H1 (cell line): Measurements from ENCODE around the gene CENPO.

ENCODE experiments used
- CREB1 ChIP-seq: IDR thresholded peaks from 2 replicates; pipeline ENCODE4 v1.6.1; 2012; ENCODE audit warnings: inconsistent platforms
- CTCF ChIP-seq, 3 experiments: IDR thresholded peaks; 1 replicate in 2 of 3; 2 replicates in 1 of 3; pipeline versions ENCODE4 v1.5.1 to v1.6.1; 2011; ENCODE audit warnings: low read length in 3 of 3, mild to moderate bottlenecking in 3 of 3, inconsistent platforms in 2 of 3, low read depth in 1 of 3, moderate library complexity in 1 of 3; ENCODE audit not compliant: insufficient read depth in 1 of 3; ENCODE audit errors: control extremely low read depth in 1 of 3
- EP300 ChIP-seq, 2 experiments: IDR thresholded peaks; 1 replicate in 1 of 2; 2 replicates in 1 of 2; pipeline ENCODE4 v1.6.1; 2011 to 2012; ENCODE audit warnings: low read depth in 2 of 2, low read length in 2 of 2, mild to moderate bottlenecking in 2 of 2, borderline replicate concordance in 1 of 2, inconsistent platforms in 1 of 2, moderate library complexity in 1 of 2
- EZH2 ChIP-seq: fragments of 200-600 bp; sonication (generic); IDR thresholded peaks from 2 replicates; pipeline ENCODE4 v1.7.1; 2012; ENCODE audit warnings: low read depth, mild to moderate bottlenecking, moderate library complexity, low read length, inconsistent platforms; ENCODE audit not compliant: severe bottlenecking
- POLR2AphosphoS5 ChIP-seq: IDR thresholded peaks from 2 replicates; pipeline ENCODE4 v1.6.1; 2011; ENCODE audit warnings: low read depth, low read length
- RFX5 ChIP-seq: IDR thresholded peaks from 2 replicates; pipeline ENCODE4 v1.6.1; 2011; ENCODE audit warnings: low read depth, low read length, improper control_type of control experiment, borderline replicate concordance
- RXRA ChIP-seq: IDR thresholded peaks from 2 replicates; pipeline ENCODE4 v1.6.1; 2011; ENCODE audit warnings: low read depth, mild to moderate bottlenecking, low read length, moderate library complexity; ENCODE audit not compliant: insufficient read depth

DNA sequence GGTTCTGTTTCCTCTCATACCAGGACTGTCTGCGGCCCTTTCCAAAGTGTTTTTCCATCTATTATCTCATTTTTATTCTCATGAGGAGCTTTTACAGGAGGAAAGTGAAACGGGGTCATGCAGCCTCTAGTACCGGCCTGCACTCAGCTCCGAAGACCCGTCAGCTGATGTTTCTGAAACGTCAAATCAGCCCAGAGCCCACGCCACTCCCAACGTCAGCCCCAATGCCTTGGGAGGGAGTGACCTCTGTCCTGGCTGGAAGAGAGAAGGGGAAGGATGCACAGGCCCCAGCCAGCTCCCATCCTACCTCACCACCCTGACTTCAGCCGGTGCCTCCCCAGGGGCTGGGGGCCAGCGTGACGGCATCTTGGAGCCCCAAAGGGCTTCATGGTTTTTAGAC is 68.3 kb downstream of the CENPO start:
- TF ChIP-seq CTCF (IDR thresholded peaks at IDR 0.05; ENCODE audit: control extremely low read depth in 1 of 3, insufficient read depth in 1 of 3, low read depth in 1 of 3, low read length in 3 of 3) (no peak), EZH2 (no peak), POLR2AphosphoS5 (no peak), RXRA (no peak), RFX5 (no peak), CREB1 (no peak), EP300 (IDR thresholded peaks at IDR 0.05; ENCODE audit: borderline replicate concordance in 1 of 2, low read depth in 2 of 2, low read length in 2 of 2) (no peak)
